Suppressor macrophage treated with lipopolysaccharide for 1 hour (primary cell): ENCODE results near the gene IL1R1.

Experiments
- DNase-seq, 3 donors: peaks; one replicate each; pipeline ENCODE4 v3.0.0-alpha.2; 2020 to 2022

The IL1R1 gene

DNA sequence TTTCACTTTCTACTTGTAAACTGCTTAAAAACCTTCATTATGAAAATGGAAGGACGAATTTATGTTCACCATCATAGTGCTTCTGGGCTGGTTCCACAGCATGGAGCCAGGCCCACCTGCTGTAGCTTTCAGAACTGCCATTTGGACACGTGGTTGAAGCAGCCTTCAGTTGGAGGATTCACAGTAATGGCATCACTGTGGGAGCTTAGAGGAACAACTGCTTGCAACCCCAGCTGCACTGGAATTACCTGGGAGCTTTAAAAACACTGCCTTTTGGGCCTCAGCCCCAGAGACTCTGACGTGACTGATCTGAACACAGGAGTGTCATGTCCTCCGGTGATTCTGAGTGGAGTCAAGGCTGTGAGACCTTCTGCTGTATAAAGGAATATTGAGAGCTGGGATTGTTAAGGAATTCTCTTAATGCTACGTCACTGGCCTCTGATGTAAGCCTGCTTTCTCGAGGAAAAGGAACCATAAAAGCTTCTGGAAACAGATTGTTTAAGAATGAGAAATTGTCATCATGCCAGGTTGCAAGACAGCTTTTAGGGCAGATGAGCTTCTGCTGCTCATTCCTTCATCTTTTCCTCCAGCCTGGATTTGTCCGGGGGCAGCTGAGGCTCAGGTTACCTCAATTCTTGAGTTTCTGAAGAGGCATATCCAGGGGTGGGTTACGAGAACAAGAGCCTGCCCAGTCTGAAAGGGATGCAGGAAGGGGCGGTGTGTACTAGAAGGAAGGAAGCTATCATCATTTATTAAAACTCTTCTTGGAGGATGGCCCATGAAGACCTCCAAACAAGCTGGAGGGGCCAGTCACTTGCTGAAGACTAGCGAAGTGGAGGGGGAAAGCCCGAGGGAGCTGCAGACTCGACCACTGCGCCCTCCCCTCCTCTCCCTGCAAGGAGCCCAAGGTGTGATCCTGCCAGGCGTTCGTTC, 1.3 kb upstream of the IL1R1 start:
- DNase-seq: peak in 1 of 3 donors; percentile 34

DNA sequence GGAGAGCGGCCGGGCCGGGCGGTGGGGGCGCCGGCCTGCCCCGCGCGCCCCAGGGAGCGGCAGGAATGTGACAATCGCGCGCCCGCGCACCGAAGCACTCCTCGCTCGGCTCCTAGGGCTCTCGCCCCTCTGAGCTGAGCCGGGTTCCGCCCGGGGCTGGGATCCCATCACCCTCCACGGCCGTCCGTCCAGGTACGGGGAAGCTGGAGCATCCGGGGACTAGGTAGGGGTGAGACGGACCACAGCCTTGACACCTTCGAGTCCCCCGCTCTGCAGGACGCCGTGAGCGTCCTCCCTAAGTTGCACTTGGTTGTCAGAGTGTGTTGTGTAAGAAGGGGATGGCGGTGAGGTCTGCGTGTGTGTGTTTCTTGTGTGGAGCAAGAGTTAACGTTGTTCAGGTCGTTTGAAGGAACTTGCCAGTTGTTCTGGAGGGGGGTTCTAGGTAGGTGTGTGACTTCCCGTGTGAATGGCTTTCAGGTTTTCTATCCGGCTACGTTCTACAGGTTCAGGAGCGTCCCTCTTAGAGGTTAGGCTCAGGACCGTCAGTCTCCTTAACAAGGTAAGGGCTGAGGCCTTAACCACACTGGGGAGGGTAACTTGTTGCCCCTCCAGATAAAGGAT, 393 bp downstream of the IL1R1 start:
- peak in 1 of 3 donors; percentile 41 for DNase-seq

- no peak for DNase-seq
These were observed 972 bp downstream of the IL1R1 start for GRCh38 chr2:102143450-102143985.

DNA sequence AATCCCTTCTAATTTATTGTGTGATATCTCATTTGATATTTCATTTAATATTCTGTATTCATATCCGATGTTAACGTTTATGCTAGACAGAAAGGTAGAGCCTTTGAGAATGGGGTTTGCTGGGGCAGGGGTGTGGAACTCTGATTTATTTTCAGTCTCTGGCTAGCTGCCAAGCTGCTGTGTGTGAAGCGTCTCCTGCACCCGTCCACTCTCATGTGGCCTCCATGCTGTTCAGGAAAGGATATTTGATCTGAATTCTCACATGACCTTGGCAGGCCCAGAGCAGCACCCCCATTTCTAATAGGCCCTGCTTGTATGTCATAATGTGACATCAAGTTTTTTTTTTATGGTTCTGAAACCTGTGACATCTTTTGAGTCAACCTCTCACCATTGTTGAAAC, 1.6 kb downstream of the IL1R1 start:
- DNase-seq: no peak

GRCh38 chr2:102145107-102145506, 2.6 kb downstream of the IL1R1 start:
- no peak for DNase-seq

GRCh38 chr2:102145934-102146333, 3.4 kb downstream of the IL1R1 start:
- no peak for DNase-seq

GRCh38 chr2:102147935-102148334, 5.4 kb downstream of the IL1R1 start:
- peak; percentile 86 to 95 (median 88) for DNase-seq

GRCh38 chr2:102149243-102149642, 6.7 kb downstream of the IL1R1 start:
- DNase-seq: no peak

- no peak for DNase-seq
These were observed 7.3 kb downstream of the IL1R1 start for GRCh38 chr2:102149644-102150455.

GRCh38 chr2:102154364-102154763, 11.8 kb downstream of the IL1R1 start:
- DNase-seq: no peak

DNA sequence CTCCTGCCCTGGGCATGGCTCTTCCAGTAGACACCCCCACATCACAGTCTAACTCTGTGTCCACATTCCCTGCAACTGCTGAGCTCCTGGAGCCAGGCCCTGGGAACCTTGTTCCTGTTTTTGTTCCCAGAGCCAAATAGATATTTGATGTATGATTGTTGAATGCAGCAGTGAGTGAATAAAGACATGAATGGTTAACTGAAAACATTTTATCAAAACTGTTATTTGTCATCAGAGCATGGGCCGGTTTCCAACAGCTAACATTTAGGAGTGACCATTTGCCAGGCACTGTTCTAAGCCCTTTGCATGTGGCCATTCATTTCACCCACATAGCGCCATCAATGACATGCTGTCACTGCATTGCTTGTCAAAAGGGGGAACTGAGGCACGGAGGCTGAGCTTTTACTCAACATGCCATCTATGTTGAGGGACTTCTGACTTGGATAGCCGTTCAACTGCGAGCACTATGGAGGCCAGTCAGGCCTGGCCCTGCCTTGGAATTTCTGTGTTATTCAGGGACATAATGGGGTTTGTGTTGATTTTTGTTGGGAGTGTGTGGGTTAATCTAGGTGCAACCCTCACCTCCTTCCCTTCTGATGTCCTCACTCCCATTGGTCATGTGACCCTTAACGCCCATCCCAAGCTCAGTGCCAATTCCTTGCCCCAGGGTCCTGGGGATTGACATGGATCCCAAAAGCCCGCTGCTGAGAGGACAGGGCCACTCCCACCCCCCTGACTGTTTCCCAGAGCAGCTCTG, 12.6 kb downstream of the IL1R1 start:
- DNase-seq: no peak

DNA sequence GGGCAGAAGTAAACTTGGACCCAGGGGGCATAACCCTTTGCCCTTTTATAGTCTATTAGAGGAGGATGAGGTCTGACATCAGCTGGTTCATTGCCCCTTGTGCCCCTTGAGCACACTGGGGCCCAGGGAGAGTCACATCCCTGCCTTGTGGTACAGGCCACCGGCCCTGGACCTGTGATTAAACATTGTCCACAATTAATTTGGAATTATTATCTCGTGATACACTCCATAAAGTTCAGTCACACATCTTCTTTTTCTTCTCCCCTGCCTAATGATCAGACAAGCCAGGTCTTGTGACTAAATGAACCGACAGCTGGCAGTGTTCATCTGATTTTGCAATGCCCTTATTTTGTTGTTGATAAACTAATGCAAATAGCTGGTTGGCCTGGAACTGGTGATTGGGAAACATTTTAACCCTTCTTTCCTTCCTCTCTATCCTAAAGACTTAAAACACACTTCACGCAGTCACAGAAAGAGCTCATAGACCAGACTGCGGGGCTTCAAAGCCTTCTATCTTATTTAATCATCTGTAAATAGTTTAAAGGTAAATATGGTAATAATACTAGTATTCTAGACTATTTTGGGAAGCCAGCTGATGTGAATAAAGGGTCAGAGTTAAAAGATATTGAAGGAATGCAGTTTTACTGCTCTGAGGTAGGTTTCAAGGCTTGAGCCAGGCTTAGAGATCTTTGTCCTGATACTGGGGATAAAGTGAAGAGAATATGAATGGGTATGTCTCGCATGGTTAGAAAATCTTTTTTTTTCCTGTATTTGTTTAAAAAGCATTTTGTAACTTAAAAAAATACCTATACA, 13.4 kb downstream of the IL1R1 start:
- peak; percentile 53 to 76 (median 71) for DNase-seq

DNA sequence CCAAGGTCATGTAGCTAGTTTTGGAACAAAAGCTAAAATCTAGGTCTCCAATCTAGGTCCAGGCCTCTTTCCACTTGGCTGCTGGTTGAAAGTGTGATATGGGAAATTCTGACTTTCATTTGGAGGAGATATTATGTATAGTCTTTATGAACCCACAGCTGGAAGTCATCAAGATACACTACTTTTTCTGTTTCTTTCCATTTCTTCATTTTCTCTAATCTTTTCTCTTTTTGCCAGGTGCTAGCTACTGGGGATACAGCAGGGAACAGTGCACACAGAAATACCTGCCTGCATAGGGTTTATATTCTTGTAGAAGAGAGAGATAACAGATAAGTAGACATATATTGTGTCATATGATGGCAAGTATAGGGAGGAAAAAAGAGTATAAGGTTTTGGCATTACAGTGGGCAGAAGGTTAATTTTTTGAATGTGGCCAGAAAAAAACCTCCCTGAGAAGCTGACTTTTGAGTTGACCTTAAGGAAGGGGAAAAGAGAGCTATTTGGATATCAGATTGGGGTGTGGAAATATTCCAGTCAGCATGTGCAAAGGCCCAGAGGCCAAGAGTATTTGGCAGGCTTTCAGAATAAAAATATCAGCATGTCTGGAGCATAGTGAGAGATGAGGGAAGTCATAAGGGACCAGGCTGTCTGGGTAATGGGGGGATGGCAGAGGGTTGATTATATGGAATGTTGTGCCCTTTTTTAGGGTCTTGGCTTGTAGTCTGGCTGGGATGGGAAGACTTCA, 15.6 kb downstream of the IL1R1 start:
- no peak for DNase-seq

DNA sequence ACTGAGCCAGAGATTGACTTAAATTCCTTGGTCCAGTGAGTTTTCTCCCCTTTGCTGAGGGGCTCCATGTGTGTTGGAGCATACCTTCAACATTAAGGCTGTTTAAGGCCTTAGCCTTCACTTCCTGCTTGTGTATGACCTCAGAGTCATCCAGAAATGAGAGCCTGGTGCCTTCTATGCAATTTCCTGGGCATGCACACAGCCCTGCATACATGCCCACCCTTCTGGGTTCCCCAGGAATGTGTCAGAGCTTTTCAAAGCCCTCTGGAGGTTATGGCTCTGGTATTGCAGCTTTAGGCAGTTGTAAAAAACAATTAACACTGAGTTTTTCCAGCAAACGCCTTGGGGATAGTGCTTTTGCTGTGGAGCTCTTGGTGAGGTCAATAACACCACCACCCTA, 16.7 kb downstream of the IL1R1 start:
- peak; percentile 81 to 89 (median 83) for DNase-seq

DNA sequence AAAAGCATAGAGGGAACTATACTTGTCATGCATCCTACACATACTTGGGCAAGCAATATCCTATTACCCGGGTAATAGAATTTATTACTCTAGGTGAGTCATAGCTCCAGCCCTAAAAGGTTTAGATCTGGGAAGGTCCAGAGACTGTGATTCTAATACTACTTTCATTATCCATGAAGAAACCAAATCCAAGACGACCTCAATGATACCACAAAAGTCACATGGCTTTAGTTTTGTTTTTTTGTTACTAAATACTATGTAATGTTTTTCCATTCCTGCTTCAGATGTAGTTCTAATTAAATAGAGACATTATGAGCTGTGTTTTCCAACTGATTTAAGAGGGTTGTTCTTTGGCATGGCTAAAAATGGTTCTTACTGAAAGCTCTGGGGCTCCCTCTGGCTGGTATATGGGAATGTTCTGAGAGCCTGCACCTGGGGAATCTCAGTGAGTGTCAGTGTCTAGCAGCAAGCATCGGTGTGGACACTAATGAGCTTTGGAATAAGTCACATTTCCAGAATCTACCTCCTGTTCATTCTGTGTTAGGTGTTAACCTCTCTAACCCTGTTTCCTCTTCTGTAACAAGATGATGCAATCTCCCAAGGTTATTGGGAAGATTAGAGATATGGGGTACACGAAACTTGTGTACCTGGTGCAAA, 23.8 kb downstream of the IL1R1 start:
- DNase-seq: peak in 2 of 3 donors; percentile 57 to 65

DNA sequence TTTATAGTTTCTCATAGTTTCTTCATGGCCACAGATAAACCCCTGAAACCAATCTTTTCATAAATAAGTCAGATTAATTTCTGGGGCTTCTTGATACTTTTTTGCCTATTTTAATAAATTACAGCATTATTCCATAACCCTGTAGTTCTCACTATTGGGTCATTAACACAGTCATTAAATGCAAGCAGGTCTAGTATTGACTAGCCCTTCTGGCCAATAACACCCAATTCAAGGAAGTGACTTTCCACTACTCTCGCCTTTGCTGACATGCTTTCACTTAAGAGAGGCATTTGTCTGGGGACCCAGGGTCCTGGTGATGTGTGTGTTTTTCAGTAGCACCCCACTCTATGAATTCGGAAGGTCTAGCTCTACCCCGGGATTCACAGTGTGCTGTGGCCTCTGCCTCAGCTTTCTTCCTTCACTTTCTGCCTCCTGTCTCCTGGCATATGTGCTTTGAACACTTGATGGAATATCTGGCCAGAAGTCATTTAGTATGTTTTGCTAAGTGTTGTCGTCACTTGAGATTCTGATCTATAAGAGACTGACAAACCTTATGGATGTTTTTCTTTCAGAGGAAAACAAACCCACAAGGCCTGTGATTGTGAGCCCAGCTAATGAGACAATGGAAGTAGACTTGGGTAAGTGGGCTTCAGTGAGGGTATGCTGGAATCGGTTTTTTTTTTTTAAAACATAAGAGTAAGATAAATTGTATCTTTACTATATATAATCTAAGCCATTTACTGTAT, 25.7 kb downstream of the IL1R1 start:
- no peak for DNase-seq

DNA sequence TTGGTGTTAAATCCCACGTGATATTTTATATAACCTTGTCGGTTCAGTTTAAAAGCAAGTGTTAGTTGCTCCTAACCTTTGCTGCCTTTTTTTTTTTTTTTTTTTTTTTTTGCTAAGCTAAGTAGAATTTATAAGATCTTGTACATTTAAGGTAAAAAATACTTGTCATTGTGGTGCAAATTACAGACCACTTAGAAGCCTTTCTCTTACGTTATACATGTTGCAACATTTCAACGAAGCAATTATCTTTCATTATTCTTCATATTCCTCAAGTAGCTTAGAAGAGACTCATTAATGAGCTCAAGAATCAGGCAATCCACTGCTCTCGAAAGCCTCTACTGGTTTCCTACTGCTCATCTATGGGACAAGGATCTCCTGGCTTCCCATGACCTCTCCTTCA, 29.4 kb downstream of the IL1R1 start:
- DNase-seq: no peak

GRCh38 chr2:102172745-102173144, 30.2 kb downstream of the IL1R1 start:
- peak in 1 of 3 donors; percentile 42 for DNase-seq

DNA sequence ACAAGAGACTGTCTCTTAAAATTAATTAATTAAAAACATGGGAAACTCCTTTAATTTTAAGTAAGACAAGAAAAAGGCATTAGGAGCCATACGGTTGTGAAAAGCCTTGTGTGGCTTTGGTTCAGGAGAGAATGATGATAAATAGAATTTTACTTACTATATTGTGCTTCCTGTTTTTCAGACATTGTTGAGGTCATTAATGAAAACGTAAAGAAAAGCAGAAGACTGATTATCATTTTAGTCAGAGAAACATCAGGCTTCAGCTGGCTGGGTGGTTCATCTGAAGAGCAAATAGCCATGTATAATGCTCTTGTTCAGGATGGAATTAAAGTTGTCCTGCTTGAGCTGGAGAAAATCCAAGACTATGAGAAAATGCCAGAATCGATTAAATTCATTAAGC, 33.6 kb downstream of the IL1R1 start:
- peak in 2 of 3 donors; percentile 41 to 56 for DNase-seq
